GM12872 (cell line): ENCODE data around the gene CLASP1.

Source experiments
- CTCF ChIP-seq: IDR thresholded peaks from 3 replicates; pipeline ENCODE4 v1.5.1; 2011; ENCODE audit warnings: low read depth, mild to moderate bottlenecking, low read length, moderate library complexity; ENCODE audit not compliant: insufficient read depth

CLASP1 gene

GRCh38 chr2:121329786-121330185 is 319.5 kb downstream of the CLASP1 start:
- no peak for TF ChIP-seq CTCF

GRCh38 chr2:121326628-121327027 is 322.6 kb downstream of the CLASP1 start:
- no peak for TF ChIP-seq CTCF

GRCh38 chr2:121324601-121325000 is 324.7 kb downstream of the CLASP1 start:
- TF ChIP-seq CTCF: no peak

GRCh38 chr2:121321476-121321875 is 327.8 kb downstream of the CLASP1 start:
- TF ChIP-seq CTCF: no peak

GRCh38 chr2:121319941-121320340 is 329.3 kb downstream of the CLASP1 start:
- TF ChIP-seq CTCF: no peak

- no peak for TF ChIP-seq CTCF
Observed at GRCh38 chr2:121316986-121317385, 332.3 kb downstream of the CLASP1 start.

- no peak for TF ChIP-seq CTCF
Observed at GRCh38 chr2:121309801-121310200, 339.5 kb downstream of the CLASP1 start.

- no peak for TF ChIP-seq CTCF
Observed at GRCh38 chr2:121309323-121309722, 339.9 kb downstream of the CLASP1 start.
